Measurements from ENCODE around the gene ELMOD3.
"Not testable (repeated sequence)": the region's sequence is repeated elsewhere in the genome, so short reads cannot be mapped to it uniquely, and the experiment has no call there.

The ELMOD3 gene

GRCh38 chr2:85434696-85435095, 80.1 kb downstream of the ELMOD3 start:
- ATAC-seq (no peak), DNase-seq (ENCODE audit: low spot score in 2 of 2) (no peak)
- peaks cover 6% of the 10 kb centered on the region for H3K36me3 Mint-ChIP-seq
- H3K4me1 Mint-ChIP-seq, result peaks cover 25% of the 10 kb centered on the region
- H3K4me3 Mint-ChIP-seq, result no peak overlapping the region
- no peak overlapping the region for H3K27ac Mint-ChIP-seq
- no peaks in the 10 kb centered on the region for H3K9me3 Mint-ChIP-seq

GRCh38 chr2:85435220-85435958, 80.8 kb downstream of the ELMOD3 start:
- H3K36me3 Mint-ChIP-seq, result peaks cover 6% of the 10 kb centered on the region
- ATAC-seq, result no peak
- no peak overlapping the region for H3K4me3 Mint-ChIP-seq
- H3K27ac Mint-ChIP-seq, result no peak overlapping the region
- peaks cover 28% of the 10 kb centered on the region for H3K4me1 Mint-ChIP-seq
- no peak for DNase-seq (ENCODE audit: low spot score in 2 of 2)
- H3K9me3 Mint-ChIP-seq, result no peaks in the 10 kb centered on the region

GRCh38 chr2:85435981-85436835, 81.6 kb downstream of the ELMOD3 start:
- DNase-seq (ENCODE audit: low spot score in 2 of 2) (no peak), ATAC-seq (no peak)
- H3K4me1 Mint-ChIP-seq, result peaks cover 28% of the 10 kb centered on the region
- no peaks in the 10 kb centered on the region for H3K9me3 Mint-ChIP-seq
- peak overlapping the region; percentile 97 for H3K27ac Mint-ChIP-seq
- peaks cover 6% of the 10 kb centered on the region for H3K36me3 Mint-ChIP-seq
- peak overlapping the region; percentile 75 for H3K4me3 Mint-ChIP-seq

- peak overlapping the region; percentile 75 for H3K4me3 Mint-ChIP-seq
- H3K36me3 Mint-ChIP-seq, result peaks cover 6% of the 10 kb centered on the region
- H3K4me1 Mint-ChIP-seq, result peaks cover 28% of the 10 kb centered on the region
- ATAC-seq, result no peak
- H3K9me3 Mint-ChIP-seq, result no peaks in the 10 kb centered on the region
- DNase-seq (ENCODE audit: low spot score in 2 of 2), result no peak
- peak overlapping the region; percentile 97 for H3K27ac Mint-ChIP-seq
These were observed 82.4 kb downstream of the ELMOD3 start for GRCh38 chr2:85436836-85437487.

- peaks cover 28% of the 10 kb centered on the region for H3K4me1 Mint-ChIP-seq
- peak overlapping the region; percentile 75 for H3K4me3 Mint-ChIP-seq
- H3K9me3 Mint-ChIP-seq, result no peaks in the 10 kb centered on the region
- H3K36me3 Mint-ChIP-seq, result peaks cover 6% of the 10 kb centered on the region
- DNase-seq (ENCODE audit: low spot score in 2 of 2) (peak; percentile 65 to 85), ATAC-seq (peak; percentile 89)
- H3K27ac Mint-ChIP-seq, result peak overlapping the region; percentile 97
These were observed 83.1 kb downstream of the ELMOD3 start for GRCh38 chr2:85437488-85438200.

- H3K36me3 Mint-ChIP-seq, result peaks cover 6% of the 10 kb centered on the region
- H3K4me3 Mint-ChIP-seq, result peak overlapping the region; percentile 75
- no peaks in the 10 kb centered on the region for H3K9me3 Mint-ChIP-seq
- ATAC-seq (no peak), DNase-seq (ENCODE audit: low spot score in 2 of 2) (peak in 1 of 2 donors; percentile 61)
- H3K4me1 Mint-ChIP-seq, result peaks cover 28% of the 10 kb centered on the region
- peak overlapping the region; percentile 97 for H3K27ac Mint-ChIP-seq
These were observed 83.8 kb downstream of the ELMOD3 start for GRCh38 chr2:85438201-85439024.

- Mint-ChIP-seq H3K27ac (no peak overlapping the region), H3K4me3 (peak overlapping the region; percentile 75), H3K4me1 (peaks cover 28% of the 10 kb centered on the region), H3K9me3 (no peaks in the 10 kb centered on the region), H3K36me3 (peaks cover 6% of the 10 kb centered on the region)
- ATAC-seq (no peak), DNase-seq (ENCODE audit: low spot score in 2 of 2) (no peak)
These were observed 84.5 kb downstream of the ELMOD3 start for GRCh38 chr2:85439025-85439472.

GRCh38 chr2:85439569-85439968, 85.0 kb downstream of the ELMOD3 start:
- not testable (repeated sequence) for ATAC-seq; H3K36me3 Mint-ChIP-seq; DNase-seq (ENCODE audit: low spot score in 2 of 2); H3K9me3 Mint-ChIP-seq
- H3K27ac Mint-ChIP-seq, result peak overlapping the region; percentile 77
- H3K4me1 Mint-ChIP-seq, result peaks cover 28% of the 10 kb centered on the region
- H3K4me3 Mint-ChIP-seq, result peak overlapping the region; percentile 75

GRCh38 chr2:85439986-85440385, 85.4 kb downstream of the ELMOD3 start:
- Mint-ChIP-seq H3K4me3 (peak overlapping the region; percentile 75), H3K4me1 (peaks cover 28% of the 10 kb centered on the region), H3K9me3 (no peaks in the 10 kb centered on the region), H3K36me3 (peaks cover 6% of the 10 kb centered on the region), H3K27ac (peak overlapping the region; percentile 77)
- DNase-seq (ENCODE audit: low spot score in 2 of 2), result no peak
- ATAC-seq, result peak; percentile 14

- Mint-ChIP-seq H3K4me1 (peaks cover 28% of the 10 kb centered on the region), H3K4me3 (no peak overlapping the region), H3K9me3 (no peaks in the 10 kb centered on the region), H3K36me3 (peaks cover 6% of the 10 kb centered on the region), H3K27ac (no peak overlapping the region)
- no peak for DNase-seq (ENCODE audit: low spot score in 2 of 2)
- ATAC-seq, result no peak
These were observed 86.2 kb downstream of the ELMOD3 start for GRCh38 chr2:85440729-85441128.

Measured in stimulated activated effector memory CD8-positive, alpha-beta T cell treated with anti-CD3 and anti-CD28 coated beads, Interleukin-12 subunit alpha, Interleukin-12 subunit beta, amount 100 ng/mL, for 72 hours (primary cell).